Measurements from ENCODE around the gene AGR3.
"Not testable (repeated sequence)": the region's sequence is repeated elsewhere in the genome, so short reads cannot be mapped to it uniquely, and the experiment has no call there.

AGR3 gene

DNA sequence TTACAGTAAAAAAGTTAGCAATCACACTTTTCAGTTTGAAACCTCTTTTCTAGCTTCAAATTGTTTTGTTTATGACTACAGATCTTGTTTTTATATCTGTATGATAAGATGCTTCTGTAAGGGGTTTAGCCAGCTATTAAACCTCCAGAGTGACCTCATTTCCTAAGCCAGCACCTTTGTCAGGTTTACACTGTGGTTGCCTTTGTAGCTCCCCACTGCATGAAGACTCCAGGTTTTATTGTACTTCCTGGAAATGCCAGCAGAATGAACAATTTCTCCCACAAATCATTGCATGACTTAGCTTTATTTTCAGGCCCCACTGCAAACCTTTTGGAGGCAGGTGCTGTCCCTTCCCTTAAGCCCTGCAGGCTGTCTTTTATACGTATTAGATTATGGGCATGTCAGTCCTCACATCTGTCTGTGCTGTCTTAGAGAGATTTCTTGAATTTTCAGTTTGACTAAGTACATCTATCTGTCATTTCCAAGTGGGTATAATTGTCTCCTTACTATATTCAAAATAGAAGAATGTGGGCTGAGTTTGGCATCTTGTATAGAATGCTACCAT, 8.2 kb upstream of the AGR3 start:
- DNase-seq, result no peak

DNA sequence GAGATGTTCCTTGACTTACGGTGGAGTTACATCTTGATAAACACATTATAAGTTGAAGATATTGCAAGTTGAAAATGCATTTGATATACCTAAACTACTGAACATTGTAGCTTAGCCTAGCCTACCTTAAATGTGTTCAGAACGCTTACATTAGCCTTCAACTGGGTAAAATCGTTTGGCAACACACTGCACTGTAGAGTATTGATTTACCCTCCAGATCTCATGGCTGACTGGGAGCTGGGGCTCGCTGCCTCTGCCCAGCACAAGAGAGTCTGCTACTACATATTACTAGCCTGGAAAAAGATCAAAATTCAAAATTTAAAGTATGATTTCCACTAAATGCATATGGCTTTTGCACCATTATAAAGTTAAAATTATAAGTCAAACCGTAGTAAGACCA, 7.5 kb upstream of the AGR3 start:
- no peak for DNase-seq

DNA sequence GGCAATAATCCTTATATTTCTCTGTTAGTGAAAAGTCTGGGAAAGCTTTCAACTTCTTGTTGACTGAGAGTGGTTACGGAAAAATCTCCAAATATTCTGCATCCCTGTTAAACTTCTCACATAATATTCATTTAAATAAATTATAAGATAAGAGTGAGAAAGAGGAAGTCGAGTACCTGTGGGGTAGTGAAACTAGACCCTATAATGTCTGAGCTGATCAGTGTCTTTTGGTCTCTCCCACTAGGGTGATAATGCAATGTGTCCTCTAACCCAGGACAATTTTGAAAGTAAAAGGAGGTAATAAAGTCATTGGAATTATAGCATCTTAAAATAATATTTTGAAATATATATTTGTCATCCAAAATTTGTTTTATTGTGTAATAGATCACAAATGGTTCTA, 2.1 kb upstream of the AGR3 start:
- DNase-seq, result no peak

DNA sequence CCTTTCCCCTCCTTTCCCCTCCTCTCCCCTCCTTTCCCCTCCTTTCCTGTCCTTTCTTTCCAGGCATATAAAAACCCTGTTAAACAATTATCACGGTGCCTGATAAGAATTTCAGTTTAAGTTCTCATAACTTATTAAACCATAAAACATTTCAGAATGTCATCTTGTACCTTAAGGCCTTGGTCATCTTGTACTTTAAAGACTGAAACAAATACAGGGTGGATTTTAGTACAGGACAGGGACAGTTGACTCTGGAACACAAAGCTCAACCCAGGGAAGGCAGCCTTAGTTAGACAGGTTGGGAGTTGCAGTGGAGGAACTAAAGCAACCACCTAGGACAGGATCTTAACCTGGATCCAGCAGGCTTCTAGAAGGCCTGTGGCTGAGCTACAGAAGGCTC, 1.2 kb downstream of the AGR3 start:
- no peak for DNase-seq

DNA sequence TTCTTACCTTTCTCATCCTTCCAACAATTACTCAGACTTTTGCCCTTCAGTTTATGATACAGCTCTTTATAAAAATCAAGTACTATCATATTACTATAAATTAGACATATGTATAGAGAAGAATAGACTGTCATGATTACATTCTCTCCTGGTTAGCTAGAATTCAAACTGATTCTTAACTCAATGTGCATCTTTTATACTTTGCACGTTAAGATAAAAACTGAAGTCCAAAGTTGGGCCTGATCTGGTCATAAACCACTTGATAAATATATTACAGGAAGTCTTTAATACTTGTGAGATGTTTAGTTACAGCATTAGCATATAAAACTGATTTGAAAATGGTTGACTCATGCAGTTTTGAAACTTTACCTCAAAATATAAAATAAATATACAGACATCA, 2.6 kb downstream of the AGR3 start:
- DNase-seq, result no peak

DNA sequence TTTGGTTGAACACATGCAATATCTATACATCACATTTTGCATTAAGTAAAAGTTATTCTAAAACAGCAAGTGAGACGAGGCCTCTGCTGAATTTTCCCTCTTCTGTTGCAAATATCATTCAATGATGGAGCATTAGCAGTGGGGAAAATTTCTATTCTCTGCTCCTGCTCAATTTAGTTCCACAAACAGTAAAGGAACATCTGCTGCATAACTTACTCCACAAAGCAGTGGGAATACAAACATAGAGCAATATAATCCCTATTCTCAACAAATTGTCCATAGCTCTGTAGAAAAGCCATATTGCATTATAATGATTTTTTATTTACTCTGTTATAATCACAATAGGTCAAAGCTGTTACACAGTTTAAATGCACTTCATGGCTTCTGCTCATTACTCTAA, 5.9 kb downstream of the AGR3 start:
- DNase-seq, result no peak

DNA sequence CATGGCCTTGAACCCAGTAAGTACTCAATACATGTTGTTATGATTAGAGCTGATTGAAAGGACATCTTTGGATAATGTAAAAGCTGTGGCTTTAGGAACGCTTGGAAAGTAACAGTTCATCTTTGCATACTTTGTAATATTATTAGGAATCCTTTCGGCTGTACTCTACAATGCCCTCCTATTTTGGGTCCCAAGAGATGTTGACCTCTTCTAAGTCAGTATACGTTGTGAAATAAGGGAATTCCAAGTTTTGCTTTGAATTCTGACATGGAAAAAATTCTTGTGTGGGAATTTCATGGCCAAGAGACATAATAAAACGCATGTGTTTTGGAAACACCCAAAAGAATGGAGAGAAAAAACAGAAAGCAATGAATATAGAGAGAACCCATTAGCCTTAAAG, 7.7 kb downstream of the AGR3 start:
- no peak for DNase-seq

DNA sequence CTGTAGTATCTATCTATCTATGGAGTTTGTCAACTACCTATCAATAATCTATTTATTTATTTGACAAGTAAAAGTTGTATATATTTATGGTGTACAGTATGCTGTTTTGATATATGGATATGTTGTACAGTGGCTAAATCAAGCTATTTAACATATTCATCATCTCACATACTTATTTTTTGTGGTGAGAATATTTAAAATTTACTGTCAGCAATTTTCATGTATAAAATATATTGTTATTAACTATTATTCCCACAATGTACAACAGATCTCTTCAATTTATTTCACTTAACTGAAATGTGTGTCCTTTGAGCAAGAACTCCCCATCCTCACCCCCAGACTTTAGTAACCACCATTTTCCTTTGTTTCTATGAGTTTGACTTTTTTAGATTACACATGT, 14.5 kb downstream of the AGR3 start:
- DNase-seq, result no peak

DNA sequence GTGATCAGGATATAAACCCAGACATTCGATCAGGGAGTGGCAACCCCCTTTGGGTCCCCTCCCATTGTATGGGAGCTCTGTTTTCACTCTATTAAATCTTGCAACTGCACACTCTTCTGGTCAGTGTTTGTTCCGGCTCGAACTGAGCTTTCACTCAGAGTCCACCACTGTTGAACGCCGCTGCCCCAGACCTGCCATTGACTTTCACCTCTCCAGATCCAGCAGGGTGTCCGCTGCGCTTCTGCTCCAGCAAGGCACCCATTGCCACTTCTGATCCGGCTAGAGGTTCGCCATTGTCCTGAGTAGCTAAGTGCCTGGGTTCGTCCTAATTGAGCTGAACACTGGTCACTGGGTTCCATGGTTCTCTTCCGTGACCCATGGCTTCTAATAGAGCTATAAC, 28.6 kb downstream of the AGR3 start:
- DNase-seq, result not testable (repeated sequence)

DNA sequence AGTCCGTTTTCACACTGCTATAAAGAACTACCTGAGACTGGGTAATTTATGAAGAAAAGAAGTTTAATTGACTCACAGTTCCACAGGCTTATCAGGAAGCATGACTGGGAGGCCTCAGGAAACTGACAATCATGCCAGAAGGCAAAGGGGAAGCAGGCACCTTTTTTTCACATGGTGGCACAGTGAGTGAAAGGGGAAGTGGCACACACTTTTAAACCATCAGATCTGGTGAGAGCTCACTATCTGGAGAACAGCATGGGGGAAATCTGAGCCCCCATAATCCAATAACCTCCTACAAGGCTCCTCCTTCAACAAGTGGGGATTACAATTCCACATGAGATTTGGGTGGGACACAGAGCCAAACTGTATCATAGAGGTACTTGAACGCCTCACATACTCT, 30.0 kb downstream of the AGR3 start:
- no peak for DNase-seq

DNA sequence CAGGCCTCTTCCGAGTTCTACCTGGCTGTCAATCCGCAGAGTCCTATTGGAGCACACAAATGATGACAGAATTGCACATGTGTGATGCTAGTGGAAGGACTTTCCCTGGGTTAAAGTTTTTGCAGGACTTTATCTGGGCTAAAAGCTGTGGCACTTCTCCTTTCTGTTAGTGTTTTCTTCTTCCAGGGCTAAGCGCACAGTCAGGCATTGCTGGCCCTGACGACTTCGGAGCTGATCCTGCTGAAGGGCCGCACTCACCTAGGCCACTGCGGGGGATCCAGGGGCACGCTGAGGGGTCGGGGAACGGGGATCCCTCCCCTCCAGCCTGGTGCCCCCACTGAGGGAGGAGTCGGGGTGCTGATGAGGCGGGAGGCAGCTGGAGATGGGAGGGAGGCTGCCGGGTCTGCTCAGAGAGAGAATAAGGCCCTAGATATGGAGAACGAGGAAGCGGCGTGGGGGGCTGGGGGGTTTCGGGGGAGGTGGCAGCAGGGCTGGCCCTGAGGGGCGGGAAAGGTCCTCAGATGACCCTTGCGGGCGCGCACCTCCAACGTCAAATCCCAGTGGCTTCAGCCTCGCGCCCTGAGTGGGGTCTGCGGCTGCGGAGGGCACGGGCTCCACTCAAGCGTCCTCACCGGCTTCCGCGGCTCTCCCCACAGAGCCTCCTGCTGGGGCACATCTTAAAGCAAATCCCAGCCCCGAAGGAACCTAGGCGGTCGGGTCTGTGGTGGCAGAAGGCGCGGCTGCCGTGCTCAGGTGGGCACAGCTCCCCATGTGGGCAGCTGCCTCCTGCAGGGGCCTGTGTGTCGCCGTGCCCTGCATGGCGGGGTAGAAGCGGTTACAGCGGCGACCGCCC, 30.9 kb downstream of the AGR3 start:
- no peak for DNase-seq

DNA sequence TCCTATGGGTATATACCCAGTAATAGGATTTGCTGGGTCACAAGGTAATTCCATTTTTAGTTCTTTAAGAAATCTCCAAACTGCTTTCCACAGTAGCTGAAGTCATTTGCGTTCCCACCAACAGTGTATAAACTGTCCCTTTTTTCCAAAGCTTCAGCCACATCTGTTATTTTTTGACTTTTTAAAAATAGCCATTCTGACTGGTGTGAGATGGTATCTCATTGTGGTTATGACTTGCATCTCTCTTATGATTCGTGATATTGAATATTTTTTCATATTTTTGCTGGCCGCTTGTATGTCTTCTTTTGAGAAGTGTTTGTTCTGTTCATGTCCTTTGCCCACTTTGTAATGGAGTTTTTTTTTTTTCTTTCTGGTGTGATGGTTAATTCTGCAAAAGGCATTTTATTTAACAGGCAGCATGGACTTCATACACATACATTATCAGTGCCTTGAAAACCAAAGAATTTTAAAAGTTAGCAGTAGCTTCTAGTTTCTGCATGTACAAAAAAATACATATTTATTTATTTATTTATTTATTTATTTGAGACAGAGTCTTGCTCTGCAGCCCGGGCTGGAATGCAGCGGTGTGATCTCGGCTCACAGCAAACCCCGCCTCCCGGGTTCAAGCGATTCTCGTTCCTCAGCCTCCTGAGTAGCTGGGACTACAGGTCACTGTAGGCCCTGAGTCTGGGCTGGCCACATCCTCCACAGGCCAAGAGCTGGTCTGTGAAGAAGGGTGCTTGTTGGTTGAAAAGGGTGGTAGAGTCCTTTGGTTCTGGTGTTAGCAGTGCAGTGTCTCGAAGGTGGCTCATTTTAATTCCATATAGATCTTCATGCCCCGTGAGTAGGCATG, 32.3 kb downstream of the AGR3 start:
- DNase-seq, result no peak

DNA sequence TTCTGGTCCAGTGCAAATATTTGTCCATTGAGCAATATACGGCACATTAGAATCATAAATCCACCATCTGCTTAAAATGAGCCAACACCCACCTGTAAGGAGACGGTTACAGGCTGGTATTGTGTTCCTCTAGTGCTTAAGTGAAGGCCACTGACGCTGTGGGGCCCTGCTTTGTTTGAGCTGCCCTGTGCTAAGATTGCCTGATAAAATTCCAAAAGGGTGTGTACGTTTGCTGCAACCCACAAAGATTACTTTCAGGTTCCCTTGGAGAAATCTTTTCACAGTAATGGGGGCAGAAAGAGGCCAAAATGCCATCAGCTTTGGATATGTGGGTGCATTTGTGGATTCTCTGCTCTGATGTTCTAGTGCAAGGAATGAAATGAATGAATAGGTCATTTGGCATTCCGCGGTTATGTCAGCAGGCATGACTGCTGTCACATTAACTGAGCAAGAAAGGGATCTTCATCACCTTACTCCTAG, 34.4 kb downstream of the AGR3 start:
- DNase-seq, result peak; percentile 60 to 85

DNA sequence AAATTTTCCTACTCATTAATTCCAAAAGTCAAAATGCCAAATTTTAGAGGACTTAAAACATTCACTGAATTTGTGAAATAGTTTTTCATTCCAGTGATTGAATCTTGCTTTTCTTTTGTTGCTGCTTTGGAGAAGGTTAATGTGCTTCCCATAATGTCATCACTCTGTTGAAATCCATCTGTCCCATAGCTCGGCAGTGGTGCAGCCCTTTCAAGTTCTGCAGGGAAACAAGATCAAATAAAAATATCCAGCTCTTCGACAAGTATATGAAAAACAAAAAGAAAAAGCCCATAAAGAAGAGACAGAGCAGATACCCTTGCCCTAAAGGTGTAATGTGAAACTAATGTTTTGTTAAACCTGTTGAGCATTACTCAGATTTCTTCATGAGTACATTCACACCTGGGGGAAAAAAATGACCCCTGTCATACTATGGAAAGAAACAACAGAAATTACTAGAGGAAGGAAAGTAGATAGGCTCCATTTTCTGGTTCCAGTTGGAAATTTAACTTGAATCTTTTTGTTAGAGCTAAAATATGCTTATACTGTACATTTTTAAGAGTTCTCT, 35.1 kb downstream of the AGR3 start:
- peak in 1 of 2 experiments; percentile 11 for DNase-seq

DNA sequence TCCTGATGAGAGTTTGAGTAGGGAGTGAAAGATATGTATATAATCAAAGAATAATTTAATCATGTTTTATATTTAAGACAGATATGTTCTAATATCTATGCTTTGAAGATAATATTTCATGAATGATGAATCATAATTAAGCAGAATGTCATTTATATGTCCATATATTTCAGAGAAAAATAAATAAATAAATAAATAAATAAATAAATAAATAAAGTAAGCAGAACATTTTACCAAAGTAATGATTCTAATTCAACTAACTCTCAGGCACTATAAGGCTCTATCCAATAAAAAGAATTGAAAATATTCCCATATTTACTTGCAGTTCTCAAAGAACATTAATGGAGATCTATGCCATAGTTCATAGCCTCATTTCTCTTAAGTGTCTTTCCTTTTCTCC, 36.0 kb downstream of the AGR3 start:
- DNase-seq, result no peak

DNA sequence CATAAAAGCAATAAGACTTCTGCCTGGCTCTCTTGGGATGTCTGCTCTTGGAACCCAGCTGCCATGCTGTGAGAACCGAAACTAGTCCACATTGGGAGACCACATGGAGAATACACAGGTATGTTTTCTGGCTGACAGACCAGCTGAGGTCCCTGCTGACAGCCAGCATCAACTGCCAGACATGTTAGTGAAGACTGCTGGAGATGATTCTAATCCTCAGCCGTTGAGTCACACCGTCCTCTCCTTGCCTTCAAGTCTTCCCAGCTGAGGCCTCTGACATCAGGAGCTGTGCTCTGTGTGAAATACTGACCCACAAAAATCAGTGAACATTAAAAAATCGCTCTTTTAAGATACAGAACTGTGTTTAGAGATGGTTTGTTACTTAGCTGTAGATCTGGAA, 40.1 kb downstream of the AGR3 start:
- no peak for DNase-seq

DNA sequence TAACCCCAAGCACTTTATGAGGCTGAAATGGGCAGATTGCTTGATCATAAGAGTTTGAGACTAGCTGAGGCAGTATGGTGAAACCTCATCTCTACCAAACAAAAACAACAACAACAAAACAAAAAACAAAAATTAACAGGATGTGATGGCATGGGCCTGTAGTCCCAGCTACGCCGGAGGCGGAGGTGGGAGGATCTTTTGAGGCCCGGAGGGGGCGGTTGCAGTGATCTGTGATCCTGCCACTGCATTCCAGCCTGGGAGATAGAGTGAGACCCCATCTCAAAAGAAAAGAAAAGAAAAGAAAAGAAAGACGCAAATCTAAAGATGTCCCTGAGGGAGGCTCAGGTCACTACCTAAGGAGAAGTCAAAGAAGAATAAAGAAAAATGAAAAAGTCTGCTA, 41.7 kb downstream of the AGR3 start:
- no peak for DNase-seq

DNA sequence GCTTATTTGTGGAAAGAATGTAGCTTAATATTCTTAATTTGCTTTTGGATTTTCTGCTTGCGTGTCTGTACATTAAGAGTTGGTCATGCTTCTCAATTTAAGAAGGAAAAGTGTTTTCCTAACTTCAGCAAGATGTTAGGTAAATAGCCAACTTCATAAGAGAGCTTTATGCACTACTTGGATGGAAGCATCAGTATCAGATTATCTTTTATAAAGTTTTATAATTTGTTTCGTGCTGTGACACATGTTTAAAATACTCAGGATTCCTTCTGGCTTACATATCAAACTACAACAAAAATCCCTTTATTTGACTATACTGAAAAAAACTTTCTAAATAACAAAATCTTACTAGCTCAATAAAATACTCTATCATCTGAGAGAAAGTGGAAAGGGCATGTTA, 42.1 kb downstream of the AGR3 start:
- DNase-seq, result no peak

DNA sequence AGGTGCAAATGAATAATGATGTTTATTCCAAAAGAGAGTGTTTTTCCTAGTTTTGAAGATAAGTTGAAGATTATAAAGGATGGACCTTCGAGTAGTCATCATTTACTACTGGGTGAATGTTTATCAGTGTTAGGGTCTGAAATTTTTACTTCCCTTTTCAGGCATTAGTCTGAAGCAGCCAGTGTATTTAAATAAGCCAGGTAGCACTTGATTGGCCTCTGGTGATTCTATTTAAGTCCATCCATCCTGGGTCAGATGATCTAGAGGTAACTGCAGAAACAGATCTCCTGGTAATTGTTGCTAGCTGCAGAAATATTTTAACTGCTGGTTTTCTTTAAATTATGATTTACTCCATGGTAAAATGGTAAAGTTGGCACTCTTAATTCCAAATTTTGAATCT, 42.9 kb downstream of the AGR3 start:
- no peak for DNase-seq

DNA sequence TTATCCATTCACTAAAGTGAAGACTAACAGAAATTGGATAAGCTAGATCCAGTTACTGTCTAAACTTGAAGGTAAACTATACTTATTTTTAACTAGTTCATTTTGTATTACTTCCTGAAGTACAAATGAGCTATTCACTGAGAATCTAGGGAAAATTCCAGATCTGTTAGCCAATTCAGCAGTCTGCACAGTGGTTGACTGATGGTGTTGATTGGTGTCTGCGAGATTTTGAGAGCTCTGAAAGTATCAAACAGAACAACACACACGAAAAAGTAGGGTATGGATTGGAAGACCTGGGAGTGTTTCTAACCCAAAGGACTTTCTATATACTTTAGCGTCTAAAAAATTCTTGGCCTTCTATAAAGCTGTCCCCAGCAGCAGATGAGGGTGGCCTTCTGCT, 43.4 kb downstream of the AGR3 start:
- no peak for DNase-seq

DNA sequence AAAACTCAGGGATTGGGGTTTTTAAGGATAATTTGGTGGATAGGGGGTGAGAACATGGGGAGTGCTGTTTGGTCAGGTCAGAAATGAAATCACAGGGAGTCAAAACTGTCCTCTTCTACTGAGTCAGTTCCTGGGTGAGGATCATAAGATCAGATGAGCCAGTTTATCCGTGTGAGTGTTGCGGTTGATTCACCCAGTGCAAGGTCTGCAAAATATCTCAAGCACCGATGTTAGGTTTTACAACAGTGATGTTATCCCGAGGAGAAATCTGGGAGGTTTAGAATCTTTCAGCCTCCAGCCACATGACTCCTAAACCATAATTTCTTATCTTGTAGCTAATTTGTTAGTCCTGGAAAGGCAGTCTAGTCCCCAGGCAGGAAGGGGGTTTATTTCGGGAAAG, 45.3 kb downstream of the AGR3 start:
- DNase-seq, result no peak

DNA sequence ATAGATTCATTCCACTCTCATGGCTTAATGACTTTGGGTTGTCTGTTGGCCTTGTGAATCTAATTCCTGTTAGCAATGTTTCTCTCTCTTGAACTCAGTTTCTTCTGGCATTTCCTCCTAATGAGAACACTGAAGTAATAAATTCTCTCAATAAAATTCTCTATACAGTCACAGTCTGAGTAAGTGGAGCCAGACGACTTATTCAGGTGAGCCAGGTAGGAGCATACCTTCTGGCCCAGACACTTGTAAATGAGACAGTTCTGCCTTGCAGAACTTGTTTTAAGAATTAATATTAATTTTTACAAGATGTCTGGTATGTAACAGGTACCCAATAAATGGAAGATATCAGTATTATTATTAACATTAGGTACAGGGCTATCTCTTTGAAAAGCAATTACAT, 48.4 kb downstream of the AGR3 start:
- no peak for DNase-seq

DNA sequence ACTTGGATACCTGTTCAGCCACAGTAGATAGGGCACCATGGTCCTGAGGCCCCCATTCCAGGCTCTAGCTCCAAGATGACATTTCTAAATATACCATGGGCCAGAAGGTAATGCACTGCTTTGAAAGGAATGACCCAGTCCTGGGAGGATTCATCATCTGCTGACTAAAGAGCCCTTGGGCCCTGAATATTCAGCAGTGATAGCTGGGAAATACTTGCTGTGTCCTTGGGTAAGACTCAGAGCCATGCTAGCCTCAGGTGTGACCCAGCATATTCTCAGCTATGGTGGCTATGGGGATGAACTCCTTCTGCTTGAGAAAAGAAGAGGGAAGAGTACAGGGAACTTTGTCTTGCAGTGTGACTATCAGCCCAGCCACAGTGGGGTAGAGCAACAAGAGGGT, 55.7 kb downstream of the AGR3 start:
- DNase-seq, result no peak

DNA sequence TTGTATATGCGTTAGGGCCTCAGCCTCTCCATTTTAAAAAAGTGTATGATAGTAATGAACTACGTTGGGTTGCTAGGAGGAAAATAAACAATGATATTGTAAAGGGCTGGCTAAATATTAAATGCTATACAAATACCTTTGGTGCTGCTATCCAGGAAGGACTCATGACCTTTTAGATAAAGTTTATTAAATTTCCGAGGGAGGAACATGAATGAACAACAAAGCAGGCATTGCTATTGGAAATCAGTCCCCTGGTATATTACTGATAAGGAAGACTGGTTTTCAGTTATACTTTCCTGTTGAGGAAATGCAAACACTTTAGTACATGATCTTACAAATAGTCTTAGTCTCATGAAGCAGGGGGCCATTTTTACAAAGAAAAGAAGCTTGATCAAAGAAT, 59.8 kb downstream of the AGR3 start:
- no peak for DNase-seq

All from NCI-H526 (cell line).